Activated CD8-positive, alpha-beta T cell treated with anti-CD3 and anti-CD28 coated beads for 36 hours (primary cell): Measurements from ENCODE around the gene DNAI1. TPM values are rescaled to one million over a fixed set of nuclear protein-coding genes. Genes with fewer than 3 reads are reported as not detected.

ENCODE experiments used
- ATAC-seq: fragments of 200-7000 bp; cut with Tn5 transposase; one replicate; pipeline ENCODE4 v1.10.0; 2021; ENCODE audit warnings: mild to moderate bottlenecking, moderate library complexity
- CTCF ChIA-PET: fragments of 350-600 bp; sonication (Branson Sonifier 250); formaldehyde crosslinking; loops from one replicate; lab custom pipeline; 2021; ENCODE audit warnings: antibody characterized with exemption; lab: Charles Lee
- POLR2A ChIA-PET: fragments of 350-600 bp; sonication (Branson Sonifier 250); formaldehyde crosslinking; loops from one replicate; lab custom pipeline; 2021; ENCODE audit warnings: antibody characterized with exemption; lab: Charles Lee
- DNase-seq: peaks from one replicate; pipeline ENCODE4 v3.0.0-alpha.2; 2020
- H3K27ac Mint-ChIP-seq: one replicate; pipeline ENCODE4 v1.8.0; 2021; ENCODE audit warnings: mild to moderate bottlenecking, mixed read lengths
- H3K27me3 Mint-ChIP-seq: one replicate; pipeline ENCODE4 v1.8.0; 2021; ENCODE audit warnings: mixed read lengths
- H3K36me3 Mint-ChIP-seq: one replicate; pipeline ENCODE4 v1.8.0; 2021; ENCODE audit warnings: low read depth, mixed read lengths
- H3K4me1 Mint-ChIP-seq: one replicate; pipeline ENCODE4 v1.8.0; 2021; ENCODE audit warnings: low read depth, mixed read lengths
- H3K4me3 Mint-ChIP-seq: one replicate; pipeline ENCODE4 v1.8.0; 2021; ENCODE audit warnings: mild to moderate bottlenecking, moderate library complexity, mixed read lengths
- H3K9me3 Mint-ChIP-seq: one replicate; pipeline ENCODE4 v1.8.0; 2021; ENCODE audit warnings: mixed read lengths
- CTCF ChIP-seq: fragments of 200-600 bp; IDR thresholded peaks from one replicate; pipeline ENCODE4 v1.8.0; 2022; ENCODE audit warnings: antibody characterized with exemption, mild to moderate bottlenecking
- intact Hi-C: fragments of 100-400 bp; cut with micrococcal nuclease; formaldehyde crosslinking; loops from one replicate; pipeline ENCODE4 v1.10.0; 2022
- total RNA-seq, 2 experiments: library from RNA; stranded (reverse); gene quantifications; one replicate each; pipeline ENCODE4 v1.2.3, GENCODE V29; 2021

Gene DNAI1
- total RNA-seq, 2 experiments from 2014 or later, result 0.18 TPM; not detected in 1

GRCh38 chr9:34417734-34418133 is 40.9 kb upstream of the DNAI1 start:
- Mint-ChIP-seq H3K36me3 (no peaks in the 10 kb centered on the region), H3K27ac (no peak overlapping the region), H3K4me1 (no peaks in the 10 kb centered on the region), H3K9me3 (no peaks in the 10 kb centered on the region), H3K27me3 (no peaks in the 10 kb centered on the region), H3K4me3 (no peak overlapping the region)
- DNase-seq (no peak), ATAC-seq (no peak)
- TF ChIP-seq CTCF, result no peak
- ChIA-PET CTCF (interaction anchor here (1.0 to 2.6 kb wide), 2 partner anchors 174 to 186 kb away, joined by 3 to 9 read pairs; no protein-coding TSS in a partner anchor), POLR2A (no interaction called here)
- intact Hi-C loops, result no loop called here

- ChIA-PET CTCF (interaction anchor here (1.1 to 4.5 kb wide), 3 partner anchors 16 to 185 kb away, joined by 3 to 26 read pairs (median 4); no protein-coding TSS in a partner anchor), POLR2A (no interaction called here)
- H3K36me3 Mint-ChIP-seq, result no peaks in the 10 kb centered on the region
- ATAC-seq (no peak), DNase-seq (no peak)
- no peaks in the 10 kb centered on the region for H3K27me3 Mint-ChIP-seq
- H3K4me1 Mint-ChIP-seq, result no peaks in the 10 kb centered on the region
- no peak overlapping the region for H3K4me3 Mint-ChIP-seq
- no peak for TF ChIP-seq CTCF
- no peak overlapping the region for H3K27ac Mint-ChIP-seq
- no peaks in the 10 kb centered on the region for H3K9me3 Mint-ChIP-seq
- intact Hi-C loops, result no loop called here
Measured at GRCh38 chr9:34419716-34420504, 38.7 kb upstream of the DNAI1 start.

GRCh38 chr9:34426347-34427074 is 32.1 kb upstream of the DNAI1 start:
- ChIA-PET CTCF (no interaction called here), POLR2A (no interaction called here)
- ATAC-seq (no peak), DNase-seq (no peak)
- Mint-ChIP-seq H3K27me3 (no peaks in the 10 kb centered on the region), H3K4me1 (no peaks in the 10 kb centered on the region), H3K36me3 (no peaks in the 10 kb centered on the region), H3K9me3 (no peaks in the 10 kb centered on the region), H3K27ac (no peak overlapping the region), H3K4me3 (no peak overlapping the region)
- intact Hi-C loops, result no loop called here
- TF ChIP-seq CTCF, result no peak

- Mint-ChIP-seq H3K27ac (no peak overlapping the region), H3K9me3 (no peaks in the 10 kb centered on the region), H3K4me1 (no peaks in the 10 kb centered on the region), H3K27me3 (no peaks in the 10 kb centered on the region), H3K36me3 (no peaks in the 10 kb centered on the region), H3K4me3 (no peak overlapping the region)
- no peak for TF ChIP-seq CTCF
- ATAC-seq (no peak), DNase-seq (no peak)
- intact Hi-C loops, result no loop called here
- ChIA-PET POLR2A (no interaction called here), CTCF (interaction anchor here (1.8 to 3.3 kb wide), 2 partner anchors 10 to 24 kb away, joined by 5 to 14 read pairs; no protein-coding TSS in a partner anchor)
Measured at GRCh38 chr9:34428325-34428958, 30.2 kb upstream of the DNAI1 start.
